Adrenal gland (tissue), 5 donors: Measurements from ENCODE around the gene MCEE.
"Not testable (repeated sequence)": the region's sequence is repeated elsewhere in the genome, so short reads cannot be mapped to it uniquely, and the experiment has no call there.

ENCODE experiments used
- POLR2A ChIP-seq, 2 donors: fragments of 450-650 bp; IDR thresholded peaks; one replicate each; pipeline ENCODE4 v1.6.1; 2017; ENCODE audit warnings: antibody characterized with exemption in 2 of 2, mild to moderate bottlenecking in 2 of 2, moderate library complexity in 1 of 2
- TF ChIP-seq, protein P1 (sequence below), 6 experiments: fragments of 450-650 bp in 4 of 6; fragments of 200-600 bp in 2 of 6; sonication (generic) in 1 of 6; IDR thresholded peaks; 1 replicate in 5 of 6; 2 replicates in 1 of 6; pipeline versions ENCODE4 v1.5.1 to v1.8.0; 2016 to 2021; ENCODE audit warnings: antibody characterized with exemption in 6 of 6, mild to moderate bottlenecking in 2 of 6, moderate library complexity in 1 of 6
- donor health status: DM: no; HTN: no; CAD: no.

- TF ChIP-seq, protein P1, sequence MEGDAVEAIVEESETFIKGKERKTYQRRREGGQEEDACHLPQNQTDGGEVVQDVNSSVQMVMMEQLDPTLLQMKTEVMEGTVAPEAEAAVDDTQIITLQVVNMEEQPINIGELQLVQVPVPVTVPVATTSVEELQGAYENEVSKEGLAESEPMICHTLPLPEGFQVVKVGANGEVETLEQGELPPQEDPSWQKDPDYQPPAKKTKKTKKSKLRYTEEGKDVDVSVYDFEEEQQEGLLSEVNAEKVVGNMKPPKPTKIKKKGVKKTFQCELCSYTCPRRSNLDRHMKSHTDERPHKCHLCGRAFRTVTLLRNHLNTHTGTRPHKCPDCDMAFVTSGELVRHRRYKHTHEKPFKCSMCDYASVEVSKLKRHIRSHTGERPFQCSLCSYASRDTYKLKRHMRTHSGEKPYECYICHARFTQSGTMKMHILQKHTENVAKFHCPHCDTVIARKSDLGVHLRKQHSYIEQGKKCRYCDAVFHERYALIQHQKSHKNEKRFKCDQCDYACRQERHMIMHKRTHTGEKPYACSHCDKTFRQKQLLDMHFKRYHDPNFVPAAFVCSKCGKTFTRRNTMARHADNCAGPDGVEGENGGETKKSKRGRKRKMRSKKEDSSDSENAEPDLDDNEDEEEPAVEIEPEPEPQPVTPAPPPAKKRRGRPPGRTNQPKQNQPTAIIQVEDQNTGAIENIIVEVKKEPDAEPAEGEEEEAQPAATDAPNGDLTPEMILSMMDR (IDR thresholded peaks at IDR 0.05) = not testable (repeated sequence)
- not testable (repeated sequence) for TF ChIP-seq POLR2A (IDR thresholded peaks at IDR 0.05)
These were observed 38.2 kb downstream of the MCEE start for GRCh38 chr2:71091808-71092207.
